Measurements from ENCODE around the gene ZMYM3.

The ZMYM3 gene

GRCh38 chrX:71210816-71211215 is 43.1 kb downstream of the ZMYM3 start:
- no peak for DNase-seq

GRCh38 chrX:71199252-71200008 is 54.5 kb downstream of the ZMYM3 start:
- DNase-seq: no peak

DNA sequence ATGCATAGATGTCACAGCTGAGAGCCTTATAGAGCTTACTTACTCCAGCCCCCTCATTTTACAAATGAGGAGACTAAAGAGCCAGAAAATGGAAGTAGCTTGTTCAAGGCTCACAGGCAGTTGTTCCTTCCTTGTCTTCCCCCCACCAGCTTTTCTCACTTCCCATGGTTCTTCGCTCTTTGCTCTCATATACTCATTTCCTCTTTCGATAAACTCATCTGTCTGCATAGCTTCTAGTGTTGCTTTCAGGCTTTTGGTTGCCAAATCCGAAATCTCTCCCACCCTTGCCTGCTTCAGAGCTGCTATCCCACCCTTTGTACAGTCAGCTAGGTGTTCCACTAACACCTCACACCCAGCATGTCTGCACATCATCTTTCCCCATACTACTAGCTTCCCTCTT is 55.9 kb downstream of the ZMYM3 start:
- DNase-seq: no peak

DNA sequence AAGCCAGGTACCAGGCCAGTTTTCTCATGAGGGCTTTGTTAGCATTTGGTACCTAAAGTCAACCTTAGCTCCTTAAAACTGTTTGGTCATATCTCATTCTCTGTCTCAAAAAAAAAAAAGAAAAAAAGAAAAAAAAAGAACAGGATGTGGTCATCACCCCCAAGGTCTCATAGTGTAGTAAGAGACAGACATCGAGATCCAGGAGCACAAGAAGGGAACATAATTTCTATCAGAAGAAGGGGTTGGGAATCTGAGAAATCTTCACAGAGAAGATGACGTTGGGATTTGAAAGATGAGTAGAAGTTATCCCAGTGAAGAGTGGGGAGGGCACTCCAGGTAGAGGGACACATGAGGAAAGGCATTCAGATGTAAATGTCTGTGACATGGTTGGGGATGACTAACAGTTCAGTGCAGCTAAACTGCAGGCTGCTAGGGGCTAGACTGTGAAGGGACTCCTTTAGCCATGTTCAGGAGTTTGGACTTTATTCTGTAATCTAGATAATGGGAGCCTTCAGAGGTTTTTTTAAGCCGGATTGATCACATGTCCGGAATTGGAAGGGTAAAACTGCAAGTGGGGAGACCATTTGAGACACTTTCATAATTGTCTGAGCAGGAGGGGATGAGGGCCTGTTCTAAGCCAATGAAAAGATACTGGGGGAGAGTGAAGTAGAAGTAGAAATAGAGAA is 57.8 kb downstream of the ZMYM3 start:
- DNase-seq: no peak

DNA sequence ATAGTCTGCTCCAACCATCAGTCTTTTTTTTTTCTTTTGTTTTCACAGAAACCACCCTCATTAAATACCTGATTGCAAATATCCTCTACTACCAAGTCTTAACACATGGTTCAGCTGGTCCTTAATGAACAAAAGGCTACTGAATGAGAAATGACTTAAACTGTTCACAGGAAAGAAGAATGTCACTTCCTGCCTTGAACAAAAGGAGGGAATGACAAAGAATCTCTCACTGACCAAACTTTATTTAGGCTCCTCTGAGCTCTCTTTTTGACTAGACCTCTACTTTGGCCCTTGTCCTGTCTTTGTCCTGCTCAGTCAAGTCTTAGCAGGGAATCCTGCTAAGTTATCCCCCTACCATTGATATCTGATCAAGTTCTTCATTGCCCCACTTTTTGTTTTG is 62.7 kb downstream of the ZMYM3 start:
- DNase-seq: no peak
